K562 (cell line): ENCODE results near the gene CTSW. TPM values are rescaled to one million over a fixed set of nuclear protein-coding genes. Genes with fewer than 3 reads are reported as not detected.
A peak's percentile ranks its signal among the peaks of the same experiment; 100 is the strongest.

ENCODE experiments used
- CLOCK ChIP-seq: fragments of 250-450 bp; sonication (Bioruptor Pico); IDR thresholded peaks from 2 replicates; pipeline ENCODE4 v1.4.0; 2020; ENCODE audit warnings: mild to moderate bottlenecking, moderate library complexity, borderline replicate concordance
- CREB1 ChIP-seq, 2 experiments: sonication (generic) in 1 of 2; formaldehyde crosslinking in 1 of 2; IDR thresholded peaks; 2 replicates each; pipeline versions ENCODE4 v1.6.1 to v1.8.0; 2012 to 2022; ENCODE audit warnings: inconsistent platforms in 1 of 2, mild to moderate bottlenecking in 1 of 2, missing genetic modification reagents in 1 of 2, moderate library complexity in 1 of 2
- E2F8 ChIP-seq: fragments of 450-650 bp; IDR thresholded peaks from 2 replicates; pipeline ENCODE4 v1.7.1; 2018; ENCODE audit warnings: mild to moderate bottlenecking, low read depth; ENCODE audit not compliant: partially characterized antibody
- EGR1 ChIP-seq: fragments of 450-650 bp; conservative IDR thresholded peaks from 2 replicates; pipeline ENCODE4 v1.6.1; 2017; ENCODE audit warnings: mild to moderate bottlenecking
- ETS1 ChIP-seq: conservative IDR thresholded peaks from 2 replicates; pipeline ENCODE4 v1.6.1; 2011; ENCODE audit warnings: low read depth, mild to moderate bottlenecking, low read length; ENCODE audit not compliant: control insufficient read depth
- GATAD2A ChIP-seq: fragments of 450-650 bp; IDR thresholded peaks from 2 replicates; pipeline ENCODE4 v1.6.1; 2017
- HMG20B ChIP-seq: fragments of 250-450 bp; sonication (Bioruptor Pico); IDR thresholded peaks from 2 replicates; pipeline ENCODE4 v1.5.0; 2021; ENCODE audit warnings: mild to moderate bottlenecking
- KLF16 ChIP-seq: IDR thresholded peaks from 2 replicates; pipeline ENCODE4 v1.6.1; 2016; ENCODE audit warnings: antibody characterized with exemption
- NEUROD1 ChIP-seq: fragments of 150-350 bp; IDR thresholded peaks from 2 replicates; pipeline ENCODE4 v1.6.1; 2014; ENCODE audit warnings: borderline replicate concordance, low read length, low read depth; ENCODE audit not compliant: partially characterized antibody
- NR4A1 ChIP-seq, 2 experiments: fragments of 250-450 bp in 1 of 2; fragments of 450-650 bp in 1 of 2; sonication (Bioruptor Pico) in 1 of 2; IDR thresholded peaks; 2 replicates each; pipeline versions ENCODE4 v1.4.0 to v1.6.1; 2016 to 2020; ENCODE audit warnings: mild to moderate bottlenecking in 2 of 2, missing compliant biosample characterization in 1 of 2, missing genetic modification characterization in 1 of 2, moderate library complexity in 1 of 2
- PHF8 ChIP-seq: fragments of 200-600 bp; sonication (generic); IDR thresholded peaks from 2 replicates; pipeline ENCODE4 v1.6.1; 2012; ENCODE audit warnings: mixed run types, mild to moderate bottlenecking, inconsistent platforms, low read length, moderate library complexity, borderline replicate concordance
- TRIM25 ChIP-seq: fragments of 450-650 bp; IDR thresholded peaks from 2 replicates; pipeline ENCODE4 v1.7.0; 2016; ENCODE audit warnings: borderline replicate concordance
- TRIM28 ChIP-seq: fragments of 450-650 bp; IDR thresholded peaks from 2 replicates; pipeline ENCODE4 v1.6.1; 2017
- ZNF311 ChIP-seq: fragments of 250-450 bp; sonication (Bioruptor Pico); IDR thresholded peaks from 2 replicates; pipeline ENCODE4 v1.4.0; 2020; ENCODE audit warnings: mild to moderate bottlenecking, moderate library complexity
- ZNF592 ChIP-seq: fragments of 450-650 bp; IDR thresholded peaks from 2 replicates; pipeline ENCODE4 v1.6.1; 2017; ENCODE audit warnings: antibody characterized with exemption, mild to moderate bottlenecking
- polyA plus RNA-seq, 8 experiments: library from polyadenylated mRNA; depleted of rRNA in 4 of 8; stranded (reverse) in 5 of 8; unstranded in 3 of 8; fragments of >200 nt; fragmentation: Nextera tagmentation in 2 of 8; fragmentation: Illumina TruSeq in 1 of 8; extraction: Ambion mirVana in 2 of 8; extraction: Trizol in 1 of 8; gene quantifications; 2 replicates each; pipeline versions ENCODE4 v1.2.1 to v1.2.3, GENCODE V29; 2011 to 2014; ENCODE audit warnings: inconsistent platforms in 1 of 8, missing spikeins in 1 of 8
- total RNA-seq, 7 experiments: library from RNA; depleted of rRNA in 6 of 7; stranded (reverse); fragments of >200 nt in 6 of 7; fragmentation: Illumina TruSeq in 2 of 7; extraction: Trizol in 2 of 7; gene quantifications; 2 replicates each; pipeline versions ENCODE4 v1.2.1 to v1.2.3, GENCODE V29; 2011 to 2021; ENCODE audit warnings: low replicate concordance in 1 of 7

CTSW gene
- total and polyA plus RNA-seq, 9 of the 15 experiments (the other 6 are each of a cell fraction or from before 2014, with no cell fraction given), result 0.04 TPM; not detected in 8

GRCh38 chr11:65884716-65885092 is 5.1 kb downstream of the CTSW start (continued):
- TF ChIP-seq TRIM25 (no peak), ETS1 (peak; percentile 15; the same call in 1 of the 2 replicates), ZNF311 (CRISPR knock-in tag) (no peak), PHF8 (no peak), EGR1 (no peak), CREB1 (IDR thresholded peaks at IDR 0.05) (no peak), CREB1 (CRISPR knock-in tag; IDR thresholded peaks at IDR 0.05) (peak; percentile 55), HMG20B (CRISPR knock-in tag) (no peak), E2F8 (peak; percentile 51), CLOCK (CRISPR knock-in tag) (no peak), GATAD2A (peak; percentile 44; the same call in 1 of the 2 replicates), TRIM28 (no peak), NR4A1 (CRISPR knock-in tag; IDR thresholded peaks at IDR 0.05) (no peak), NR4A1 (tag; IDR thresholded peaks at IDR 0.05) (no peak), ZNF592 (peak; percentile 73; the same call in 1 of the 2 replicates), NEUROD1 (peak; percentile 35), KLF16 (0 out of 2 replicates have a peak, but pooled peaks have one; percentile 49)
